Gastroesophageal sphincter (tissue), 4 donors: ENCODE results near the gene SRP72. TPM values are rescaled to one million over a fixed set of nuclear protein-coding genes. Genes with fewer than 3 reads are reported as not detected.

Source experiments
- ATAC-seq: fragments of 150-250 bp; one replicate; pipeline ENCODE4 v1.9.1; 2016; ENCODE audit warnings: mild to moderate bottlenecking, moderate library complexity
- H3K27ac ChIP-seq, 4 donors: fragments of 200-600 bp; sonication (generic) in 3 of 4; 1 replicate in 3 of 4; 2 replicates in 1 of 4; pipeline ENCODE4 v1.5.1; 2016 to 2019
- H3K27me3 ChIP-seq: fragments of 200-600 bp; sonication (generic); one replicate; pipeline ENCODE4 v1.5.1; 2019
- H3K36me3 ChIP-seq, 2 donors: fragments of 200-600 bp; sonication (generic); one replicate each; pipeline ENCODE4 v1.5.1; 2019; ENCODE audit warnings: control low read depth in 1 of 2
- H3K4me1 ChIP-seq, 3 donors: fragments of 200-600 bp; sonication (generic); 1 replicate in 2 of 3; 2 replicates in 1 of 3; pipeline ENCODE4 v1.5.1; 2016 to 2019; ENCODE audit warnings: control low read depth in 2 of 3
- H3K4me3 ChIP-seq, 2 donors: fragments of 200-600 bp; sonication (generic); one replicate each; pipeline ENCODE4 v1.5.1; 2019; ENCODE audit warnings: mild to moderate bottlenecking in 1 of 2, moderate library complexity in 1 of 2
- H3K9me3 ChIP-seq, 3 donors: fragments of 200-600 bp; sonication (generic); one replicate each; pipeline ENCODE4 v1.5.1; 2017 to 2019; ENCODE audit warnings: control low read depth in 2 of 3
- CTCF ChIP-seq, 4 experiments: fragments of 200-600 bp in 2 of 4; fragments of 450-650 bp in 2 of 4; sonication (generic) in 1 of 4; IDR thresholded peaks; one replicate each; pipeline ENCODE4 v1.5.1; 2017 to 2019; ENCODE audit warnings: antibody characterized with exemption in 4 of 4, mild to moderate bottlenecking in 2 of 4, moderate library complexity in 2 of 4
- EP300 ChIP-seq: sonication (generic); formaldehyde crosslinking; IDR thresholded peaks from one replicate; pipeline ENCODE4 v1.6.1; 2017; ENCODE audit warnings: antibody characterized with exemption, mild to moderate bottlenecking
- POLR2A ChIP-seq, 2 donors: fragments of 450-650 bp; IDR thresholded peaks; one replicate each; pipeline ENCODE4 v1.6.1; 2017; ENCODE audit warnings: antibody characterized with exemption in 2 of 2, mild to moderate bottlenecking in 2 of 2, moderate library complexity in 1 of 2
- POLR2AphosphoS5 ChIP-seq: sonication (generic); formaldehyde crosslinking; IDR thresholded peaks from one replicate; pipeline ENCODE4 v1.6.1; 2017; ENCODE audit warnings: antibody characterized with exemption
- WGBS, 2 donors: methylation state at CpG; one replicate each; pipeline ENCODE4 v1.1.5; 2018; ENCODE audit warnings: low coverage in 1 of 2; 5-methylcytosine and 5-hydroxymethylcytosine counted together
- total RNA-seq, 4 donors: library from RNA; depleted of rRNA; stranded (reverse); fragments of >200 nt; gene quantifications; one replicate each; pipeline ENCODE4 v1.1.0, GENCODE V29; 2016

SRP72 gene
- total RNA-seq, 4 donors from 2014 or later: 43.6 to 55.6 (median 48.1) TPM

- no peak overlapping the region for H3K4me3 ChIP-seq
- TF ChIP-seq CTCF (IDR thresholded peaks at IDR 0.05) (no peak), POLR2AphosphoS5 (no peak), EP300 (no peak), POLR2A (IDR thresholded peaks at IDR 0.05) (no peak)
Observed at GRCh38 chr4:56469489-56470210, 2.2 kb downstream of the SRP72 start.

GRCh38 chr4:56475917-56476316 lies 8.5 kb downstream of the SRP72 start:
- no peak for ATAC-seq
- Histone ChIP-seq H3K4me3 (no peak overlapping the region), H3K9me3 (no peaks in the 10 kb centered on the region), H3K27ac (no peak overlapping the region), H3K27me3 (no peaks in the 10 kb centered on the region), H3K36me3 (peaks cover 0 to 100% of the 10 kb centered on the region in 2 donors), H3K4me1 (no peaks in the 10 kb centered on the region)
- no peak for TF ChIP-seq POLR2AphosphoS5
- no peak for TF ChIP-seq CTCF (IDR thresholded peaks at IDR 0.05)
- no peak for TF ChIP-seq EP300
- no peak for TF ChIP-seq POLR2A (IDR thresholded peaks at IDR 0.05)
- 75 to 84% methylated on average over 2 of the region's 2 CpGs for WGBS, 2 donors

More at GRCh38 chr4:56469489-56470210, 2.2 kb downstream of the SRP72 start:
- Histone ChIP-seq H3K27ac (no peak overlapping the region), H3K36me3 (peaks cover 0 to 51% of the 10 kb centered on the region in 2 donors), H3K4me1 (peaks cover 0 to 37% (median 11%) of the 10 kb centered on the region in 3 donors), H3K27me3 (no peaks in the 10 kb centered on the region), H3K9me3 (no peaks in the 10 kb centered on the region)
- 76 to 79% methylated on average over 2 to 5 of the region's 6 CpGs for WGBS, 2 donors
- no peak for ATAC-seq

DNA sequence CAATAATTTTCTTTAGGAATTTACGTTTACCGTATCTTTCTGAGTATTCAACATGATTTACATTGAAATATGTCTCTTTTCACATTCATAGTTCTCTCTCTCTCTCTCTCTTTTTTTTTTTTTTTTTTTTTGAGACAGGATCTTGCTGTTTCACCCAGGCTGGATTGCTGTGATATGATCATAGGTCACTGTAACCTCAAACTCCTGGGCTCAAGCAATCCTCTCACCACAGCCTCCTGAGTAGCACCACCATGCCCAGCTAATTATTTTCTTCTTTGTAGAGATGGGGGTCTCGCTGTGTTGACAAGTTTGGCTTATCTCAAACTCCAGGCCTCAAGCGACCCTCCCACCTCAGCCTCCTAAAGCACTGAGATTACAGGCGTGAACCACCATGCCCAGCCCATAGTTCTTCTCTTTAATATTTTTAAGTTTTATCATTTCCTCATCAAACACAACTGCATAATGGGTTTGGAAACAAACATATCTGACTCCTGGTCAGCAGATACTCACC lies 9.8 kb downstream of the SRP72 start:
- no peaks in the 10 kb centered on the region for H3K9me3 ChIP-seq
- no peak overlapping the region for H3K4me3 ChIP-seq
- no peaks in the 10 kb centered on the region for H3K27me3 ChIP-seq
- 96 to 100% methylated on average over 1 to 5 of the region's 5 CpGs for WGBS, 2 donors
- H3K4me1 ChIP-seq: no peaks in the 10 kb centered on the region
- no peak for ATAC-seq
- no peak overlapping the region for H3K27ac ChIP-seq
- TF ChIP-seq POLR2A (IDR thresholded peaks at IDR 0.05) (no peak), CTCF (IDR thresholded peaks at IDR 0.05) (no peak), POLR2AphosphoS5 (no peak), EP300 (no peak)
- peaks cover 0 to 100% of the 10 kb centered on the region in 2 donors for H3K36me3 ChIP-seq

DNA sequence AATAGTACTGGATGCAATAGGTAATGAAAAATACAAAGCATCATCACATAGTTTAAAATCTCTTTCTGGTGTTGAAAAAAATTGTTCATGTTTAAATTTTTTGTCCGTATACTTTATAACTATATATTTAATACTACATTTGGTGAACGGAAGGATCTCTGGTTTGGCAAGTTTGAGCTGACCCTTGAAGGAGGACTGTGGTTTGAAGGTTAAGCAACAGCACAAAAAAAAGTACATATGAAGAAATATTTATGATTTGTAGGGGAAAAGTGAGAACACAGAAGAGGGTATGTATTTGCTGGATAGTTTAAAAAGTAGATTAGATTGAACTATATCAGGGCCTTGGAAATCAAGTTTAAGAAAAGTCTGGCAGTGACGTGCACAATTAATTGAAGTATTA lies 13.3 kb downstream of the SRP72 start:
- Histone ChIP-seq H3K27ac (no peak overlapping the region), H3K4me3 (no peak overlapping the region), H3K9me3 (no peaks in the 10 kb centered on the region), H3K36me3 (peaks cover 0 to 100% of the 10 kb centered on the region in 2 donors), H3K4me1 (no peaks in the 10 kb centered on the region), H3K27me3 (no peaks in the 10 kb centered on the region)
- no peak for ATAC-seq
- no peak for TF ChIP-seq CTCF (IDR thresholded peaks at IDR 0.05)
- TF ChIP-seq POLR2A (IDR thresholded peaks at IDR 0.05): no peak
- TF ChIP-seq POLR2AphosphoS5: no peak
- TF ChIP-seq EP300: no peak
- 78 to 80% methylated on average over 3 of the region's 3 CpGs for WGBS, 2 donors

DNA sequence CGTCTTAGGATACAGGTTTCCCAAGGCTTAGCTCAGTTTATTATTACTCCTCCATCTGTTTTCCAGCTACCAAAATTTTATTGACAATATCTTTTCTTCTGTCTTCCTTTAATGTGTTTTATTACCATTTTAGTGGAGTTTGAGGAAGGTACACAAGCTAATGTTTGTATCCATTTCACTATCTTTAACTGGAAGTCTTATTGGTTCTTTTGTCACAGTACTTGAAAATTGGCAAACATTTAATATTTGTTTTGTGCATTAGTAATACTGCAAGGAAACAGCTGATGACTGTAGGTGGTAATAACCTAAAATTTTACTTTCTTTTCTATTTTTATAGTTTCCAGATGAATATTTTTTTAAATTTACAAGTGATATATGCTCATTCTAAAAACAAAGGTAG lies 28.8 kb downstream of the SRP72 start:
- Histone ChIP-seq H3K27me3 (no peaks in the 10 kb centered on the region), H3K27ac (no peak overlapping the region), H3K4me1 (no peaks in the 10 kb centered on the region), H3K9me3 (no peaks in the 10 kb centered on the region), H3K4me3 (no peak overlapping the region), H3K36me3 (peaks cover 2 to 99% of the 10 kb centered on the region in 2 donors)
- 90 to 100% methylated on average over 1 of the region's 1 CpG for WGBS, 2 donors
- no peak for TF ChIP-seq POLR2AphosphoS5
- TF ChIP-seq EP300: no peak
- no peak for TF ChIP-seq CTCF (IDR thresholded peaks at IDR 0.05)
- no peak for TF ChIP-seq POLR2A (IDR thresholded peaks at IDR 0.05)
- no peak for ATAC-seq
